HepG2 (cell line): ENCODE measurements around the gene ZBTB48. TPM values are rescaled to one million over a fixed set of nuclear protein-coding genes. Genes with fewer than 3 reads are reported as not detected.
A peak's percentile ranks its signal among the peaks of the same experiment; 100 is the strongest.

Source experiments
- ATF2 ChIP-seq: sonication (generic); formaldehyde crosslinking; IDR thresholded peaks from 2 replicates; pipeline ENCODE4 v1.4.0; 2020; ENCODE audit warnings: missing genetic modification reagents
- GPN1 ChIP-seq: sonication (generic); formaldehyde crosslinking; IDR thresholded peaks from 2 replicates; pipeline ENCODE4 v1.5.1; 2020; ENCODE audit warnings: missing genetic modification reagents, borderline replicate concordance
- ISX ChIP-seq: sonication (generic); formaldehyde crosslinking; conservative IDR thresholded peaks from 2 replicates; pipeline ENCODE4 v1.5.0; 2020; ENCODE audit warnings: missing genetic modification reagents
- MAZ ChIP-seq, 2 experiments: sonication (generic) in 1 of 2; formaldehyde crosslinking in 1 of 2; IDR thresholded peaks; 2 replicates each; pipeline versions ENCODE4 v1.5.0 to v1.6.1; 2012 to 2020; ENCODE audit warnings: low read depth in 2 of 2, mild to moderate bottlenecking in 2 of 2, borderline replicate concordance in 1 of 2, improper control_type of control experiment in 1 of 2, low read length in 1 of 2, missing genetic modification reagents in 1 of 2, moderate library complexity in 1 of 2
- MEF2D ChIP-seq: sonication (generic); formaldehyde crosslinking; IDR thresholded peaks from 2 replicates; pipeline ENCODE4 v1.5.1; 2020; ENCODE audit warnings: mild to moderate bottlenecking, missing genetic modification reagents
- MNT ChIP-seq: fragments of 450-650 bp; IDR thresholded peaks from 2 replicates; pipeline ENCODE4 v1.6.1; 2016
- MTA1 ChIP-seq: sonication (generic); formaldehyde crosslinking; IDR thresholded peaks from 2 replicates; pipeline ENCODE4 v1.4.0; 2020; ENCODE audit warnings: missing genetic modification reagents, mild to moderate bottlenecking, borderline replicate concordance
- NCOA1 ChIP-seq: sonication (generic); formaldehyde crosslinking; IDR thresholded peaks from 2 replicates; pipeline ENCODE4 v1.9.0; 2021; ENCODE audit warnings: missing genetic modification reagents
- RBAK ChIP-seq: sonication (generic); formaldehyde crosslinking; IDR thresholded peaks from 2 replicates; pipeline ENCODE4 v1.5.1; 2020; ENCODE audit warnings: mild to moderate bottlenecking, missing genetic modification reagents
- ZBTB49 ChIP-seq: sonication (generic); formaldehyde crosslinking; IDR thresholded peaks from 2 replicates; pipeline ENCODE4 v1.4.0; 2020; ENCODE audit warnings: missing genetic modification reagents, borderline replicate concordance
- ZFP82 ChIP-seq: sonication (generic); formaldehyde crosslinking; IDR thresholded peaks from 2 replicates; pipeline ENCODE4 v1.5.1; 2020; ENCODE audit warnings: mild to moderate bottlenecking, missing genetic modification reagents, borderline replicate concordance
- ZNF143 ChIP-seq: sonication (generic); formaldehyde crosslinking; IDR thresholded peaks from 2 replicates; pipeline ENCODE4 v1.4.0; 2020; ENCODE audit warnings: missing genetic modification reagents
- ZNF263 ChIP-seq: sonication (generic); formaldehyde crosslinking; IDR thresholded peaks from 2 replicates; pipeline ENCODE4 v1.4.0; 2020; ENCODE audit warnings: missing genetic modification reagents
- ZNF512B ChIP-seq: sonication (generic); formaldehyde crosslinking; IDR thresholded peaks from 2 replicates; pipeline ENCODE4 v1.5.1; 2020; ENCODE audit warnings: missing genetic modification reagents, mild to moderate bottlenecking, borderline replicate concordance
- ZNF549 ChIP-seq: sonication (generic); formaldehyde crosslinking; IDR thresholded peaks from 2 replicates; pipeline ENCODE4 v1.5.0; 2020; ENCODE audit warnings: missing genetic modification reagents
- ZNF678 ChIP-seq: sonication (generic); formaldehyde crosslinking; IDR thresholded peaks from 2 replicates; pipeline ENCODE4 v1.4.0; 2020; ENCODE audit warnings: mild to moderate bottlenecking, missing genetic modification reagents
- ZNF703 ChIP-seq: sonication (generic); formaldehyde crosslinking; IDR thresholded peaks from 2 replicates; pipeline ENCODE4 v1.5.1; 2020; ENCODE audit warnings: missing genetic modification reagents, mild to moderate bottlenecking, moderate library complexity, borderline replicate concordance
- ZNF709 ChIP-seq: sonication (generic); formaldehyde crosslinking; IDR thresholded peaks from 2 replicates; pipeline ENCODE4 v1.5.0; 2020; ENCODE audit warnings: mild to moderate bottlenecking, missing genetic modification reagents
- ZNF746 ChIP-seq: sonication (generic); formaldehyde crosslinking; IDR thresholded peaks from 2 replicates; pipeline ENCODE4 v1.8.0; 2022; ENCODE audit warnings: mild to moderate bottlenecking, missing genetic modification reagents
- ZNF891 ChIP-seq: sonication (generic); formaldehyde crosslinking; IDR thresholded peaks from 2 replicates; pipeline ENCODE4 v1.5.0; 2020; ENCODE audit warnings: mild to moderate bottlenecking, missing genetic modification reagents
- ZSCAN21 ChIP-seq: sonication (generic); formaldehyde crosslinking; IDR thresholded peaks from 2 replicates; pipeline ENCODE4 v1.8.0; 2022; ENCODE audit warnings: mild to moderate bottlenecking, missing genetic modification reagents, moderate library complexity, borderline replicate concordance
- polyA plus RNA-seq, 8 experiments: library from polyadenylated mRNA; depleted of rRNA in 3 of 8; stranded (reverse) in 7 of 8; unstranded in 1 of 8; fragments of >200 nt; fragmentation: Illumina TruSeq in 4 of 8; extraction: Trizol in 4 of 8; gene quantifications; 2 replicates each; pipeline versions ENCODE4 v1.2.1 to v1.2.3, GENCODE V29; 2011 to 2016; ENCODE audit warnings: low read depth in 4 of 8, missing spikeins in 1 of 8, mixed read lengths in 1 of 8; ENCODE audit not compliant: insufficient read depth in 1 of 8
- total RNA-seq, 5 experiments: library from RNA; depleted of rRNA; stranded (reverse); fragments of >200 nt; fragmentation: Illumina TruSeq; extraction: Trizol; gene quantifications; 2 replicates each; pipeline ENCODE4 v1.2.3, GENCODE V29; 2016; ENCODE audit warnings: low read depth in 1 of 5

The ZBTB48 gene
- total and polyA plus RNA-seq, 2 of the 13 experiments (the other 11 are each of a cell fraction or from before 2014, with no cell fraction given): 13.0 to 17.1 TPM

GRCh38 chr1:6602669-6603237 lies 23.0 kb downstream of the ZBTB48 start, which contains the start of gene KLHL21 (continued):
- TF ChIP-seq ZBTB49 (CRISPR knock-in tag) (no peak), ZSCAN21 (CRISPR knock-in tag) (no peak; the same call in 1 of the 2 replicates), ZNF549 (CRISPR knock-in tag) (no peak), ZNF678 (0 out of 2 replicates have a peak, but pooled peaks have one; percentile 46), MNT (no peak), ZNF709 (CRISPR knock-in tag) (peak; percentile 89), ZNF703 (CRISPR knock-in tag) (no peak), ZNF263 (CRISPR knock-in tag) (no peak), ISX (CRISPR knock-in tag) (no peak), RBAK (no peak), ATF2 (CRISPR knock-in tag) (no peak), GPN1 (no peak), ZNF891 (CRISPR knock-in tag) (no peak), ZNF512B (no peak), ZFP82 (CRISPR knock-in tag) (no peak), NCOA1 (no peak), ZNF143 (CRISPR knock-in tag) (no peak; the same call in 1 of the 2 replicates), MTA1 (CRISPR knock-in tag) (no peak), ZNF746 (CRISPR knock-in tag) (0 out of 2 replicates have a peak, but pooled peaks have one; percentile 77), MEF2D (CRISPR knock-in tag) (no peak), MAZ (IDR thresholded peaks at IDR 0.05; ENCODE audit: borderline replicate concordance, low read depth, low read length) (peak; percentile 95), MAZ (CRISPR knock-in tag; IDR thresholded peaks at IDR 0.05; ENCODE audit: low read depth) (peak; percentile 82; the same call in 1 of the 2 replicates)
